HG02884 (cell line): ENCODE measurements around the gene PKD2L2.
"Not testable (repeated sequence)": the region's sequence is repeated elsewhere in the genome, so short reads cannot be mapped to it uniquely, and the experiment has no call there.

Experiments
- ATAC-seq: cut with Tn5 transposase; IDR thresholded peaks from one replicate; pipeline ENCODE4 v1.9.1; 2021; ENCODE audit warnings: mild to moderate bottlenecking, moderate library complexity; ENCODE audit not compliant: unreplicated experiment

The PKD2L2 gene

GRCh38 chr5:137888863-137889759 lies at the start of gene PKD2L2:
Gene PKD2L2 (plus strand): TSS chr5:137889457. CDS start chr5:137889492, 35 bp downstream.
- ATAC-seq = peak; percentile 96

GRCh38 chr5:137842296-137842695 lies 47.0 kb upstream of the PKD2L2 start:
- no peak for ATAC-seq

- ATAC-seq = no peak
Measured at GRCh38 chr5:137843676-137844299, 45.5 kb upstream of the PKD2L2 start.

GRCh38 chr5:137845472-137845871 lies 43.8 kb upstream of the PKD2L2 start:
- no peak for ATAC-seq

GRCh38 chr5:137847687-137848086 lies 41.6 kb upstream of the PKD2L2 start:
- ATAC-seq = peak; percentile 65

- not testable (repeated sequence) for ATAC-seq
Measured at GRCh38 chr5:137853165-137853564, 36.1 kb upstream of the PKD2L2 start.

GRCh38 chr5:137856201-137856600 lies 33.1 kb upstream of the PKD2L2 start:
- no peak for ATAC-seq

GRCh38 chr5:137856916-137857862 lies 32.1 kb upstream of the PKD2L2 start:
- ATAC-seq = no peak

- ATAC-seq = peak; percentile 86
Measured at GRCh38 chr5:137858223-137858916, 30.9 kb upstream of the PKD2L2 start.

GRCh38 chr5:137858954-137859353 lies 30.3 kb upstream of the PKD2L2 start:
- no peak for ATAC-seq

- ATAC-seq = no peak
Measured at GRCh38 chr5:137862251-137862650, 27.0 kb upstream of the PKD2L2 start.

GRCh38 chr5:137863653-137864052 lies 25.6 kb upstream of the PKD2L2 start:
- not testable (repeated sequence) for ATAC-seq

- no peak for ATAC-seq
Measured at GRCh38 chr5:137866541-137867388, 22.5 kb upstream of the PKD2L2 start.

- no peak for ATAC-seq
Measured at GRCh38 chr5:137867664-137868063, 21.6 kb upstream of the PKD2L2 start, which contains the start of gene MYOT. Gene MYOT (plus strand): TSS chr5:137867860. CDS start chr5:137870652, 2,792 bp downstream.

GRCh38 chr5:137870647-137871339 lies 18.5 kb upstream of the PKD2L2 start:
- no peak for ATAC-seq

GRCh38 chr5:137871571-137871970 lies 17.7 kb upstream of the PKD2L2 start:
- no peak for ATAC-seq

GRCh38 chr5:137872466-137872865 lies 16.8 kb upstream of the PKD2L2 start:
- ATAC-seq = no peak

- no peak for ATAC-seq
Measured at GRCh38 chr5:137876101-137876500, 13.2 kb upstream of the PKD2L2 start.

GRCh38 chr5:137880313-137880712 lies 8.9 kb upstream of the PKD2L2 start:
- ATAC-seq = no peak
